Hepatocyte (in vitro differentiated cells): ENCODE measurements around the gene SEPTIN8. TPM values are rescaled to one million over a fixed set of nuclear protein-coding genes. Genes with fewer than 3 reads are reported as not detected.

Experiments
- DNase-seq: peaks from one replicate; pipeline ENCODE4 v3.0.0-alpha.2; 2016; ENCODE audit warnings: low spot score
- H2AFZ ChIP-seq: fragments of 200-600 bp; sonication (generic); 2 replicates; pipeline ENCODE4 v1.6.0; 2016; ENCODE audit warnings: antibody characterized with exemption, mild to moderate bottlenecking
- H3K27ac ChIP-seq: fragments of 200-600 bp; sonication (generic); 2 replicates; pipeline ENCODE4 v1.5.1; 2016; ENCODE audit warnings: mild to moderate bottlenecking
- H3K27me3 ChIP-seq: fragments of 200-600 bp; sonication (generic); 2 replicates; pipeline ENCODE4 v1.6.1; 2016
- H3K36me3 ChIP-seq: fragments of 200-600 bp; sonication (generic); replicated peaks from 2 replicates; pipeline ENCODE4 v1.5.1; 2016; ENCODE audit warnings: low read depth; ENCODE audit not compliant: insufficient read depth
- H3K4me1 ChIP-seq: fragments of 200-600 bp; sonication (generic); 2 replicates; pipeline ENCODE4 v1.5.1; 2016; ENCODE audit warnings: mild to moderate bottlenecking, moderate library complexity; ENCODE audit not compliant: insufficient read depth
- H3K4me2 ChIP-seq: fragments of 200-600 bp; sonication (generic); 2 replicates; pipeline ENCODE4 v1.6.0; 2016
- H3K4me3 ChIP-seq: fragments of 200-600 bp; sonication (generic); 2 replicates; pipeline ENCODE4 v1.5.1; 2016; ENCODE audit warnings: mild to moderate bottlenecking
- H3K79me2 ChIP-seq: fragments of 200-600 bp; sonication (generic); 2 replicates; pipeline ENCODE4 v1.6.0; 2017; ENCODE audit warnings: mild to moderate bottlenecking
- H3K9me2 ChIP-seq: fragments of 200-600 bp; sonication (generic); replicated peaks from 2 replicates; pipeline ENCODE4 v1.6.0; 2017; ENCODE audit warnings: mild to moderate bottlenecking; ENCODE audit not compliant: insufficient read depth
- H3K9me3 ChIP-seq: fragments of 200-600 bp; sonication (generic); 2 replicates; pipeline ENCODE4 v1.5.1; 2016; ENCODE audit warnings: low read depth, mild to moderate bottlenecking
- H4K20me1 ChIP-seq: fragments of 200-600 bp; sonication (generic); 2 replicates; pipeline ENCODE4 v1.6.0; 2016; ENCODE audit warnings: mild to moderate bottlenecking; ENCODE audit not compliant: insufficient read depth, poor library complexity, severe bottlenecking
- EZH2 ChIP-seq: fragments of 200-600 bp; sonication (generic); IDR thresholded peaks from 2 replicates; pipeline ENCODE4 v1.6.1; 2016; ENCODE audit warnings: antibody characterized with exemption, mild to moderate bottlenecking, borderline replicate concordance
- EZH2phosphoT487 ChIP-seq: fragments of 200-600 bp; sonication (generic); IDR thresholded peaks from one replicate; pipeline ENCODE4 v1.6.1; 2018; ENCODE audit warnings: antibody characterized with exemption, mild to moderate bottlenecking, low read depth, moderate library complexity; ENCODE audit not compliant: unreplicated experiment, severe bottlenecking
- WGBS: methylation state at CpG from one replicate; pipeline ENCODE4 v1.1.6; 2016; ENCODE audit warnings: low lambda C conversion rate; ENCODE audit errors: missing lambda C conversion rate; 5-methylcytosine and 5-hydroxymethylcytosine counted together
- polyA plus RNA-seq: library from polyadenylated mRNA; unstranded; fragments of >200 nt; fragmentation: Nextera tagmentation; extraction: Ambion mirVana; gene quantifications from 2 replicates; pipeline ENCODE4 v1.2.1, GENCODE V29; 2016
- total RNA-seq: library from RNA; depleted of rRNA; stranded (reverse); fragments of >200 nt; gene quantifications from 2 replicates; pipeline ENCODE4 v1.2.3, GENCODE V29; 2014
- TF ChIP-seq, protein P1 (sequence below): fragments of 200-600 bp; sonication (generic); IDR thresholded peaks from 2 replicates; pipeline ENCODE4 v1.5.1; 2016; ENCODE audit warnings: antibody characterized with exemption, mild to moderate bottlenecking; ENCODE audit not compliant: poor library complexity

SEPTIN8 gene
- total and polyA plus RNA-seq, 2 experiments from 2014 or later: 18.7 to 41.9 TPM

DNA sequence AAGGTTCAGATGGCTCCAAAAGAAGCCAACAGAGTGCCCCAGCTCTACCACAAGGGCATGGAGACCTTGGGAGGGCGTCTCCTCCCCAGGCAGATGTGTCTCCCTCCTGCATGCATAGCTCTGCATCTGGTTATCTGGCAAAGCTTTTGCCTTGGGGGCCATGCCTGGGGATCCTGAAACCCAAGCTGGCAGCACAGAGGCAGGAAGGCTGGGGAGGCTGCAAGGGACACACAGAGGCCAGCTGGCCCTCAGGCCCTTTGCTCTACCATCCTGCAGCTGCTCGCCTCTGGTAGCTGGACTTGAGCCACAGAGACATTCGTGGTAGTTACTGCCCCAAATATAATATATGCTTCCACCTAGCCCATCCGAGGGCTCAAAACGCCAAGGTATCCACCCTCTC lies 3.9 kb downstream of the SEPTIN8 start:
- no peak overlapping the region for H3K4me2 ChIP-seq
- H4K20me1 ChIP-seq: peaks cover 9% of the 10 kb centered on the region
- H3K4me1 ChIP-seq: peaks cover 15% of the 10 kb centered on the region
- H3K36me3 ChIP-seq: no peaks in the 10 kb centered on the region
- H2AFZ ChIP-seq: no peak overlapping the region
- no peaks in the 10 kb centered on the region for H3K27me3 ChIP-seq
- peaks cover 79% of the 10 kb centered on the region for H3K79me2 ChIP-seq
- H3K27ac ChIP-seq: no peak overlapping the region
- TF ChIP-seq, protein P1, sequence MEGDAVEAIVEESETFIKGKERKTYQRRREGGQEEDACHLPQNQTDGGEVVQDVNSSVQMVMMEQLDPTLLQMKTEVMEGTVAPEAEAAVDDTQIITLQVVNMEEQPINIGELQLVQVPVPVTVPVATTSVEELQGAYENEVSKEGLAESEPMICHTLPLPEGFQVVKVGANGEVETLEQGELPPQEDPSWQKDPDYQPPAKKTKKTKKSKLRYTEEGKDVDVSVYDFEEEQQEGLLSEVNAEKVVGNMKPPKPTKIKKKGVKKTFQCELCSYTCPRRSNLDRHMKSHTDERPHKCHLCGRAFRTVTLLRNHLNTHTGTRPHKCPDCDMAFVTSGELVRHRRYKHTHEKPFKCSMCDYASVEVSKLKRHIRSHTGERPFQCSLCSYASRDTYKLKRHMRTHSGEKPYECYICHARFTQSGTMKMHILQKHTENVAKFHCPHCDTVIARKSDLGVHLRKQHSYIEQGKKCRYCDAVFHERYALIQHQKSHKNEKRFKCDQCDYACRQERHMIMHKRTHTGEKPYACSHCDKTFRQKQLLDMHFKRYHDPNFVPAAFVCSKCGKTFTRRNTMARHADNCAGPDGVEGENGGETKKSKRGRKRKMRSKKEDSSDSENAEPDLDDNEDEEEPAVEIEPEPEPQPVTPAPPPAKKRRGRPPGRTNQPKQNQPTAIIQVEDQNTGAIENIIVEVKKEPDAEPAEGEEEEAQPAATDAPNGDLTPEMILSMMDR: no peak
- TF ChIP-seq EZH2phosphoT487: no peak
- TF ChIP-seq EZH2: no peak
- no peaks in the 10 kb centered on the region for H3K9me2 ChIP-seq
- H3K9me3 ChIP-seq: no peaks in the 10 kb centered on the region
- H3K4me3 ChIP-seq: no peak overlapping the region
- no peak for DNase-seq
- 94% methylated on average over 5 of the region's 5 CpGs for WGBS

DNA sequence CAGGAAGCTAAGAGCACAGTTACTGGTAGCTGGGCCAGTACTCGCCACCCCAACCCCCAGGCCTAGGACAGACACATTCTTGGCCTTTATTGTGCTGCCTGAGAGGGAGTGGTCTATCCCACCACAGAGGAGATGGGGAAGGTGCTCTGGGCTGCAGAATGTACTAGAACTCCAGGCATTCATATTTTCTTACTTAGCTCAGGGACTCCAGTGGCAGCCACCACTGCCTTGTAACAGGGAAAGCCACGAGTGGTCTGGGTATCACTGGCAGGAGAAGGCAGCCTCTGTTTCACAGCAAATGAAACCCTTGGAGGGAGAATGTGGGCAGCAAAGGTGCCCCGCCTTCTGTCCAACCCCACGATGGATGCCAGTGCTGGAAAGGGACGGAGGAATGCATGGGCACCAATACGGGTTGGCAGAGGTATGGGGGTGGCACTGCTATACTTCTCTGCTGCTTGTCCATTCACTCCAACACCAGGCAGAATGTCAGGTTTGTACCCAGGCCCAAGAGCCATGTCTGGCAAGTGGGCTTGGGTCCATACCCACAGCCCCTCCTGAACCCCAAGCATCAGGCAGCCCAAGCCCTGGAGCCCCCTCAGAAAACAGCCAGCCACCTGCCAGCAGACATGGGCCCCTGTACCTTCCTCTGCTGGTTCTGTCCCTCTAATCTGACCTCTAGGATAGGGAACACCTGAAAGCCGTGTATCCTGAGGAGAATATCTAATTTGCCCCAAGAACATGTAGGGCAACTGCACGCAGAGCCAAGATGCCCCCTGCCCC lies 4.6 kb downstream of the SEPTIN8 start:
- H3K27me3 ChIP-seq: no peaks in the 10 kb centered on the region
- no peak overlapping the region for H3K27ac ChIP-seq
- WGBS: 88% methylated on average over 8 of the region's 8 CpGs
- DNase-seq: no peak
- H3K79me2 ChIP-seq: peaks cover 84% of the 10 kb centered on the region
- TF ChIP-seq EZH2 (no peak), EZH2phosphoT487 (no peak)
- TF ChIP-seq, protein P1: no peak
- H3K4me2 ChIP-seq: no peak overlapping the region
- no peaks in the 10 kb centered on the region for H3K9me2 ChIP-seq
- peaks cover 9% of the 10 kb centered on the region for H4K20me1 ChIP-seq
- no peak overlapping the region for H2AFZ ChIP-seq
- H3K9me3 ChIP-seq: no peaks in the 10 kb centered on the region
- H3K4me1 ChIP-seq: peaks cover 15% of the 10 kb centered on the region
- H3K4me3 ChIP-seq: no peak overlapping the region
- H3K36me3 ChIP-seq: no peaks in the 10 kb centered on the region

DNA sequence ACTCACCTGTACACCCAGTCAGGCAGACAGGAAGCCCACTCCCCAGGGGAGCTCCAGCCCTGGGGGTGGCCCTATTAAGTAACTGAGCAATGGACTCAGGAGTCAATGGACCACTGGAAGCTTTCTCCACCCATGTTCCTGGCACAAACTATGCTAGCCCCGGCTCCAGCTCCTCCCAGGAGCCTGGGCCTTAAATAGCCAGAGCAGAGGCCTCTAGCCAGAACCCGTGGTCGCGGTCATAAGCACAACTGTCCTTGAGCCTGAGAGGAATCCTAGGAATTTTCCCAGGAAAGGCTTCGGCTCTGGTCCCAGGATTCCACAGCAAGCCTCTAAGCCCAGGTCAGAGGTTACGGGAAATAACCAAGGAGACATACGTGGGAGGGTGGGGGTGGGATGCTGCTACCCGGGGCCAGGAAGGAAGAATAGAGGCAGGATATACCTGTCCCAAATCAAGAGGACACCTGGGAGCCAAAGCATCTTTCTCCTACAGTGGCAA lies 5.5 kb downstream of the SEPTIN8 start:
- no peak for DNase-seq
- no peak overlapping the region for H2AFZ ChIP-seq
- H3K4me3 ChIP-seq: no peak overlapping the region
- TF ChIP-seq, protein P1: no peak
- TF ChIP-seq EZH2 (no peak), EZH2phosphoT487 (no peak)
- H4K20me1 ChIP-seq: peaks cover 9% of the 10 kb centered on the region
- no peak overlapping the region for H3K27ac ChIP-seq
- no peaks in the 10 kb centered on the region for H3K9me3 ChIP-seq
- H3K27me3 ChIP-seq: no peaks in the 10 kb centered on the region
- no peak overlapping the region for H3K4me2 ChIP-seq
- no peaks in the 10 kb centered on the region for H3K9me2 ChIP-seq
- peaks cover 92% of the 10 kb centered on the region for H3K79me2 ChIP-seq
- peaks cover 15% of the 10 kb centered on the region for H3K4me1 ChIP-seq
- H3K36me3 ChIP-seq: no peaks in the 10 kb centered on the region
- WGBS: 40% methylated on average over 7 of the region's 8 CpGs
